ENCODE data around the gene ZNF423. TPM values are rescaled to one million over a fixed set of nuclear protein-coding genes. Genes with fewer than 3 reads are reported as not detected.
"Not testable (repeated sequence)": the region's sequence is repeated elsewhere in the genome, so short reads cannot be mapped to it uniquely, and the experiment has no call there.

ZNF423 gene
- total RNA-seq, 1 experiment from 2014 or later, result not detected

DNA sequence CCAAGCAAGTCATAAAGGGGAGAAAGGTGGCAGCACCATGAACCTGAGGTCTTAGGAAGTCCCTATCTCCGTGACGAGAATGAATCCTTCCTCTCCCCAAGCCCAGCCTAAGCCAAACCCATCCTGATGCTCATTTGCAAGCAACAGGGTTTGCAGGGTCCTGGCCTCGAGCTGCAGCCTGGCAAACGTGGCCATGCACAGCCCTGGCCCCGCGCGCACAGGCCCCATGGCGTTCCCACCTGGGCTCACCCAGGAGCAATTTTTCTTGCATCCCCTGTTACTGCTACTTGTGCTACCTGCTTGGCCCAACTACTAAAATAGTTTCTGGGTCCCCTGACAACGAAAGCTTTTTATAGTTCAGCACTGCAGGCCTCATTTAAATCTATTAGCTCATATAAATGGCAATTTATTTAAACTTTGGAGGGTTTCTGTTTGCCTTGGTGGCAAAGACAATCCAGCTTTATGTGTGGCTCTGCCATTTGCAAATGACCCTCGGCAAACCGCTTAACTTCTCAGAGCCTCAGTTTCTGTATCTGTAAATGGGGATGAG, 340.8 kb downstream of the ZNF423 start:
- DNase-seq (ENCODE audit: low read depth), result no peak

DNA sequence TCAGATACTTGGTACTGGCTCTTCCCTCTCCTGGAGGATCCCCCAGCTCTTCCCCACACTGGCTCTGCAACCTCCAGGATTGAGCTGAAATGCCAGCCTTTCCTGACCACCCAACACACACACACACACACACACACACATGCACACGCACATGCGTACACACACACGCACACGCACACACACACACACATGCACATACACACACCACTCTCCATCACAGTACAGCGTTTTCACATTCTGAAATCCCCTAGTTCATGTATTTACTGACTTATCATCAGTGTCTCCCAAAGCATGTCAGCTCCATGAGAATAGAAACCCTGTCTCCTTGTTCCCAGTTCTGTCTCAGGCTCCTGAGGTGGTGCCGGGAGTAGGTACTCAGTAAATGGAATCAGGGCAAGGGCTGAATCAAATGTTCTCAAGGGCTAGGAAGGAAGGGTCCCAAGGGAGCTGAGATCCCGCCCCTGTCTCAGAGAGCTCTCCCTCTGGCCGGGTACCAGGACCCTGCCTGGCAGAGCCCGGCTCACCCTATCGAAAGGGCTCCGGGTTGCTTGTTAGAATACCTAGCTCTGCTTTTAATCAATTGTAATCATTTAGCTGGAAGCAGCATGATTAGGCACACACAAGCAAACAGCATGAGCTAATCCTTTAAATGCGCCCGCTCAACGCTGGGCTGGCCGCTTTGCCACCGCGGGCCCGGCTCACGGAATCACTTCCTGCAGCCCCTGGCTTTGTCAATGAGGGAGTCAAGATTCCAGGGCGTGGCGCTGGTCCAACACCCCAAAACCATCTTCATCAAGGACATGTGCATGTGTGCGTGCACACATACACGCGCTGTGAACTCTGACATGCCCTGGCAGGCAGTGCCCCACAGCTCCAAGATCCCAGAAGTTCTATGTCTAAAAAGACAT, 341.6 kb downstream of the ZNF423 start:
- no peak for DNase-seq (ENCODE audit: low read depth)

GRCh38 chr16:49513040-49513439, 342.9 kb downstream of the ZNF423 start:
- DNase-seq (ENCODE audit: low read depth), result no peak

- DNase-seq (ENCODE audit: low read depth), result no peak
Observed at GRCh38 chr16:49510654-49511305, 345.1 kb downstream of the ZNF423 start.

DNA sequence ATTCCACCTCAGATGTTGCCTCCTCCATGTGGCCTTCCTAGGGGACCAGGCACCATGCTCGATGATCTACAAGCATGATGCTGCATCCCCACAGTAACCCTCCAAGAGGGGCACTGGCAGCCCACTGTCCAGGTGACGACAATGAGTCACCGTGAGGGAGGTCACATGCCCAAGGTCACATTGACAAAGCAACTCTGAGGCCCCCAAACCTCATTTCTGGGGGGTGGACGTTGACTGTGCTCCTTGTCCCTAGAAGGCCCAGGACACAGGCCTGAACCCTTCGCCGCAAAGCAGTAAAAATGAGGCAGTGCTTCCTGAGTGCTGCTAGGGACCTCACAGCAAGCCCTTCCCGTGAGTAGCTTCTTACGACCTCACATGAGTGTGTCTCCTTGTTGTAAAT, 345.8 kb downstream of the ZNF423 start:
- DNase-seq (ENCODE audit: low read depth), result no peak

DNA sequence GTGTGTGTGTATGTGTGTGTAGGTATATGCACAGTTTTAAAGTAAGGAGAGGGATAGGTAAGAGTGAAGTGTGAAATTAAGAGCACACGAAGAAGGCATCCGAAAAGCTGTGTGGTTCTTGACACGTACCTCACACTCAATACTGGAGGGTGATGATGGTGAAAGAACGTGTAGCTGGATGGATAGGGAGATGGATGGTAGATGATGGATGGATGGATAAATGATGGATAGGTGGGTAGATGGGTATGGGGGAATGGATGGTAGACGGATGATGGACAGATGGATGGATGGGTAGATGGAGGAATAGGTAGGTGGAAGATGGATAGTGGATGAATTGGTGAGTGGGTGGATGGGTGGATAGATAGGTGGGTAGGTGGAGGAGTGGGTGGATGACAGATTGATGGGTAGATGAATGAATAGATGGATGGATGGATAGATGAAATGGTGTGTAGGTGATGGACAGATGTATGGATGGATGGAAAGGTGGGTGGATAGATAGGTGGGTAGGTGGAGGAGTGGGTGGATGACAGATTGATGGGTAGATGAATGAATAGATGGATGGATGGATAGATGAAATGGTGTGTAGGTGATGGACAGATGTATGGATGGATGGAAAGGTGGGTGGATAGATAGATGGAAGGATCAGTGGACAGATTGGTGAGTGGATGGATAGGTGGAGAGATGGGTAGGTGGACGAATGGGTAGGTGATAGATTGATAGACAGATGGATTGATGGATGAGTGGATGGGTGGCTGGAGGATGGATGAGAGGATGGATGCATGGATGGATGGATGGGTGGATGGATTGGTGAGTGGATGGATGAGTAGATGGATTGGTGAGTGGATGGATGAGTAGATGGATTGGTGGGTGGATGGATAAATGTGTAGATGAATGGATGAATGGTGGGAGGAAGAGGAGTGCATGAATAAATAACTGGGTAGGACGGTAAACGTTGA, 349.6 kb downstream of the ZNF423 start:
- DNase-seq (ENCODE audit: low read depth), result not testable (repeated sequence)

GRCh38 chr16:49505556-49505955, 350.4 kb downstream of the ZNF423 start:
- no peak for DNase-seq (ENCODE audit: low read depth)

DNA sequence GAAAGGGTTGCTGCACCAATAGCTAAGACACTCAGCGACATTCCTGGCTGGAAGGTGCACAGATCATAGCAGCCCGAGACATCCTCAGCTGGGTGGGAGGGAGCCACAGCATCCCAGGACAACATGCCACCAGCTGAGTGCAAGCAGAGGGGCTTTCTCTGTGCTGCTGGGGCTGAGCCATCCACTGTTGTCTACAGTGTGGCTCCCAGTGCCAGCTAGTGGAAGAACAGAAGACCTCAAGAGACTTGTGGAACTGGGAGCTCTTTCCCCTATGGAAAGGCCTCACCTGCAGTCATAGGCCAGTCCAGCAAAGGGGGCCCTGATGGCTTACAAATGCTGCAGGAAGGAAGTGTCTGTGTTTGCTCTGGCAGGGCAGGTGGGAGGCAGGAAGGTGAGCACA, 351.3 kb downstream of the ZNF423 start:
- DNase-seq (ENCODE audit: low read depth), result no peak

GRCh38 chr16:49504023-49504364, 351.9 kb downstream of the ZNF423 start:
- no peak for DNase-seq (ENCODE audit: low read depth)

DNA sequence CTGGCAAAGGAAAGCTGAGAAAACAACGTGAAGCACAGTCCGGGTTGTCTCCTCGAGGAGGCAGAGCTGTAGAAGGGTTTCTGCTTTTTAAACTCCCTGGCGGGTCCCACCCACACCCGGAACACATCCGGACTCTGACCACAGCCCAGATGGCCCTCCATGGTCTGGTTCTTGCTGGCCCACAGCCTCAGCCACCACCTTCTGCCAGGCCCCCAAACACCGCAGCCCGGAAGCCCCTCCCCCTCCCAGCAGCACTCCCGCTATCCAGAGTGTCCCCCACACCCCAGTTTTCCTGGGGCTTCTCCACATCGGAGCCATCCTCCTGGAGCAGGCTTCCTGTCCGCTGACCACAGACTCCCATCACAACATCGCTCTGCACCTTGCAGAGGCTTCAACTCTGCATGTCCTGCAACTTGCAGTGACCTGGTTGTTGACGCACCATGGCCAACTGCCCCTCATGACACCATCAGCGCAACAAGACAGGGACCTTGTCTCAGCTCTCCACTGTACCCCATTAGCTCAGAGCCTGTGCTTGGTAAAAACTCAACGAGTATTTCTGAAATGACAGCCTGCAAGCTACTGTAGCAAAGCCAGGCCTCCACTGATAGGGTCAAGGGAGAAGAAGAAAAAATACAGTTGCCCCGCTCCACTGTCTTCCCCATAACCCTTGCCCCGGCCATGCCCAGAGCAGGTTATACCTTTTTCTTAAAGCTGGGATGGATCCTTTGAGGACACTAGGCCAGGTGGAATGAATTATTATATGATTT, 352.5 kb downstream of the ZNF423 start:
- no peak for DNase-seq (ENCODE audit: low read depth)

- DNase-seq (ENCODE audit: low read depth), result no peak
Observed at GRCh38 chr16:49502136-49502881, 353.6 kb downstream of the ZNF423 start.

DNA sequence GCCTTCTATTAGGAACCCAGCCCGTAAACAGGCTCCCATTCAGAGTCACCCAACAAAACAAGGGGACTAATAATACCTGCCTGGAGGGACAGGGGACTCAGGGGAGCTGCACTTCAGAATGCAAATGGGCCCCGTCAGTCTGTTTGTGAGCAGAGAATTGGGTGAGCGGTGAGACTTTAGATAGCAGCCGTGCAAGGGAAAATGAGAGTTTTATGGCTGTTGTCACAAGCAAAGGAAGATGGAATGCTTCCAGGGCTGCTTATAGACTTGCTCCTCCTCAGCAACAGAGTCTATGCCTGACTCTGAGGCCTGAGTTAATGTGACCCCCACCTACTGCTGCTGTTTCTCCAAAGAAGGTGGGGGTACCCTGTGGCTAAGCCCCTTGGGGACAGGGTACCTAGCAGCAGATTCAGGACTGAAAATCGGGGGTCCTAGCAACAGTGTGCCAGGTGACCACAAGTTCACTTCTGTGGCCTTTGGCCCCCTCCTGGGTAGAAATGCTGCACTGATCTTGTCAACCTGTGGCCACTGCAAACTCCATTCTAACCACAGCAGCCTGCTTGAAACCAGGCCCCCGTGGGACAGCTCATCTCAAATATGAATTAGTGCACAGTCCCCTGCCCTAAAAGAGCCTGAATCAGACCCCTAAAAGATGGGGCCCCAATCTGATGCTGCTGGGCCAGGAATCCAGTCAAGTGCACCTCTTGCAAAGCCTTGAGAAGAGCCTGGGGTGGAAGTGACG, 355.9 kb downstream of the ZNF423 start:
- DNase-seq (ENCODE audit: low read depth), result no peak

- no peak for DNase-seq (ENCODE audit: low read depth)
Observed at GRCh38 chr16:49499414-49499785, 356.5 kb downstream of the ZNF423 start.

DNA sequence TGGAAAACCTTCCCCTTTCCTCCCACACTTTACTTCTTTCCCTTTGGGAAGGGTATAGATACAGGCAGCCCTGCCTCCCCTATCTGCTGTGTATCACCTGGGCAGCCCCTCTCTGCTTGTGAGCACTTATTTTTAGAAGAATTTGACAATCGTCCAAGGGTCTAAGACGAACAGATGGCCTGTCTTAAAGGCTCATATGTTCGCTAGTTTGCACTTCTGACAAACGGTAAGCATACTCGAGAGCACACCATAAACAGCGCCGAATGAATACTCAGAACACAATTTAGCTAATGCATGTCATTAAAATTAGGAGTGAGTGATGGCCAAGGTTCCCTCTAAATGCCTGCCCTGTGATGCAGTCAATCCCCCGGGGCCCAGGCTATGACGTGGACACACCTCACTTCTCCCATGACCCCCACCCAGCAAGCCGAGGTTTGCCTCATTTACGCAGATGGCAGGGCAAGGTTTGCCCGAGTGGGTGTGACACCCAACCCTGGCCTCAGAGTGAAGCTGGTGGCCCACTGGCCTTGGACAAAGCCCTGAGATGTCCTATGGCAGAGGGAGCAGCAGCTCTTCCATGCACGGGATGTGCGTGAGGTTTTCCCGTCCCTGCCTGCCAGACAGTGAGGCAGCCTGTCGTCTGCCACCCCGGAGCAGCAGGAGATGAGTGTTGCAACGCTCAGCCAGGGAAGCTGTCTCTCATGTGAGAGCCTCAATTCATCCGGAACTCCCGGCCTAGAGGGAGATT, 357.1 kb downstream of the ZNF423 start:
- DNase-seq (ENCODE audit: low read depth), result no peak

GRCh38 chr16:49498264-49498663, 357.6 kb downstream of the ZNF423 start:
- no peak for DNase-seq (ENCODE audit: low read depth)

DNA sequence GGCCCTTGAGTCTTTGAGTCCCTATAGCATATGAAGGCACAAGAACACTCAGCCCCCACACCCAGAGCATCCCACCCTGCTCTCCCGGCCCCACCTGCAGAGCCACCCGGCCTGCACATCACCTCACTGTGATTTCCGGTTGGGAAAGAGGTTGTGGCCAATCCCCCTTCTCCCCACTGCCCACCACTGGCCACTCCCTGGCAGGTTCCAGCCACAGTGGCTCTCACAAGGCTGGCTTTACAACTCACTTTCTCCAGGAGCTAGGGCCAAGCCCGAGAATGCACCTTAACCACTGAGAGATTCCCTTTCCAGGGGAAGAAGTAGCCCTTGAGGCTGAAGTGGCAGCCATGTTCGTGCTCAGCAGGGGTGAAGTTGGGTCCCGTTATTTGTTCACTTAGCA, 358.4 kb downstream of the ZNF423 start:
- no peak for DNase-seq (ENCODE audit: low read depth)

DNA sequence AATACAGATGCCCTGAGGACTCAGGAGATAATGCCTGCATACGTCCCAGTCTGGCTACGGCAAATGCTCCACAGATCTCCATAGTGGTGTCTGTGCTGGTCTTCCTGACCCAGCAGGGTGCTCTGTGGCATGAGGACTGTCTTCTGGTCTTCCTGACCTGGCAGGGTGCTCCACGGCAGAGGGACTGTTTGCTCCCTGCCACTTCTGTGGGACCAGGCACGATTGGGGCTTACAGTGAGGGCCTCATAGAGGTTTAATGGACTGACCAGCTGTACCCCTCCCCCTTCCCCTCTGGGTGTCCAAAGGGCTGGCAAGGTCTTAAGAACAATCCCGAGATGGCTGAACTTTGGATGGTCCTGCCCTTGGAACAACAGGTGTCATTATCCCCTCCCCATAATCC, 359.3 kb downstream of the ZNF423 start:
- DNase-seq (ENCODE audit: low read depth), result no peak

DNA sequence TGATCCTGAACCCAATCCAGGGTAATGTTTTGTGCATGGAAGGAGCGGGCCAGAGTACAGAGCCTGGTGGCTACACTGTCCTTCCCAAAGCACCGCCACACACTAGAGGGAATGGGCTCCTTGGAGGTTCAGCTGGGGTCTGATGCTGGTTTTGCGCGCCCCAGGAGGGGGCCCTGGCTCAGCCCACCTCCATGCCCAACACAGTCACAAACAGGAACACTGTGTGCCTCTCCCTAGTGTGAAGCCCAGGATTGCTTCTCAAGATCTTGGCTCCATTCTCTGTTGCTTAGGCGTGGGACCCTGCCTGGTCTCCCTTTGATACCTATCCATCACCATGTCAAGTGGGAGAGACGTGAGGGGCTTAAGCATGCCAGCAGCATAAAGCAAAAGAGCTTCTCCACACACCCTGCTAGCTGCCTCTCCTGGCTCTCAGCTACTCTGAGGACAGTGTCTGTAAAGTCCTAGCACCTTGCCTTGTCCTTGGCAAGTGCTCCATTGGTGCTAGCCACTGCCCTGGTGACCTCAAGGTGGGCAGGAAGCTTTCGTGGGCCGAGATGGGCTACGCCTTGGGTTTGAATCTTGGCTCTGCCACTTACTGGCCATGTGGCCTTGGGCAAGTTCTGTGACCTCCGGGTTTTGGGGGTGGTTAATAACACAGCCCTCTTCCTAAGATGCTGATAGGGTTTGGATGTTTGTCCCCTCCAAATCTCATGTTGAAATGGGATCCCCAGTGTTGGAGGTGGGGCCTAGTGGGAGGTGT, 360.1 kb downstream of the ZNF423 start:
- DNase-seq (ENCODE audit: low read depth), result no peak
